Omental fat pad (tissue), 4 donors: Measurements from ENCODE around the gene HAUS6. TPM values are rescaled to one million over a fixed set of nuclear protein-coding genes. Genes with fewer than 3 reads are reported as not detected.

Experiments
- ATAC-seq: fragments of 150-250 bp; one replicate; pipeline ENCODE4 v1.9.1; 2016; ENCODE audit warnings: mild to moderate bottlenecking, moderate library complexity; ENCODE audit not compliant: low FRiP score
- DNase-seq: peaks from one replicate; pipeline ENCODE4 v3.0.0-alpha.2; 2019; ENCODE audit warnings: low spot score
- CTCF ChIP-seq, 3 donors: fragments of 450-650 bp; IDR thresholded peaks; one replicate each; pipeline ENCODE4 v1.5.1; 2016 to 2017; ENCODE audit warnings: antibody characterized with exemption in 3 of 3, mild to moderate bottlenecking in 3 of 3, moderate library complexity in 2 of 3
- small RNA-seq: library from RNA; depleted of rRNA; stranded (forward); fragments of <200 nt; gene quantifications from one replicate; pipeline ENCODE3, GENCODE V24; 2016
- total RNA-seq, 4 donors: library from RNA; depleted of rRNA; stranded (reverse); fragments of >200 nt; gene quantifications; one replicate each; pipeline ENCODE4 v1.1.0, GENCODE V29; 2016

HAUS6 gene
- total RNA-seq, 4 donors from 2014 or later: 7.5 to 14.7 (median 9.7) TPM

- ATAC-seq: no peak
- DNase-seq: no peak
- TF ChIP-seq CTCF (IDR thresholded peaks at IDR 0.05): no peak
Measured at GRCh38 chr9:19020886-19021455, 81.7 kb downstream of the HAUS6 start.

GRCh38 chr9:19018201-19018600 lies 84.5 kb downstream of the HAUS6 start:
- no peak for DNase-seq
- ATAC-seq: no peak
- no peak for TF ChIP-seq CTCF (IDR thresholded peaks at IDR 0.05)

GRCh38 chr9:19009391-19009965 lies 93.2 kb downstream of the HAUS6 start:
- ATAC-seq: no peak
- TF ChIP-seq CTCF (IDR thresholded peaks at IDR 0.05): no peak
- DNase-seq: no peak

Small RNAs within 50 kb of the gene (small RNA-seq; reads per million reads assigned to genes)
- gene RF00019 (not detected), gene RNU6-264P (not detected), gene SCARNA8 (17.1 reads per million, percentile 92 among the genes with 10 or more reads in this experiment)

Other genes with a start within 250 kb of the HAUS6 start
- not detected for gene SAXO1, start 69.7 kb downstream of the HAUS6 start, total RNA-seq
- gene RRAGA, start 53.5 kb downstream of the HAUS6 start, total RNA-seq: 10 to 100 TPM; 43.2 to 56.0 (median 52.4) TPM
- gene PLIN2, start 24.6 kb upstream of the HAUS6 start, total RNA-seq: 1,000 to 10,000 TPM in 2 of 4 donors, 100 to 1,000 TPM in 2; 260 to 1,398 (median 845) TPM
- 100 to 1,000 TPM in 3 of 4 donors, 10 to 100 TPM in 1; 80.0 to 133 (median 113) TPM for gene DENND4C, start 127.8 kb upstream of the HAUS6 start, total RNA-seq